DMS114 treated with DMSO at 0.1 percent for 48 hours (cell line): ENCODE results near the gene COL28A1.
"Not testable (repeated sequence)": the region's sequence is repeated elsewhere in the genome, so short reads cannot be mapped to it uniquely, and the experiment has no call there.

ENCODE experiments used
- DNase-seq: peaks from one replicate; lab custom pipeline; 2025; ENCODE audit not compliant: unreplicated experiment; lab: John Stamatoyannopoulos, UW

The COL28A1 gene

DNA sequence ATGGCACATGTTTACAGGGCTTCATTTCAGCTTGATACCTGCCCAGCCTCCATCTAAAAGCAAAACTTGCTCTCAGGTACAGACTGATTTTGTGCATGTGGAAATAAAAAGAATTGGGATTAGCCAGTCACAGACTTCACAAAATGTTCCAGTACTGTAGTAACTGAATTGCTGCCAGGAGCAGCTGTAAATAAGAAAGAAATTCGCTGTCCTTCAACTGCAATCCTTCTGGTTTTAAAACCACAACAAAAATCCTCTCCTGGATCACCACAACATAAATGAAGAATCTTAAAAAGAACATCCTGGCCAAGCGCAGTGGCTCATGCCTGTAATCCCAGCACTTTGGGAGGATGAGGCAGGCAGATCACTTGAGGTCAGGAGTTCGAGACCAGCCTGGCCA is 27.1 kb upstream of the COL28A1 start:
- no peak for DNase-seq

GRCh38 chr7:7561591-7561990 is 25.9 kb upstream of the COL28A1 start:
- not testable (repeated sequence) for DNase-seq

- no peak for DNase-seq
Measured at GRCh38 chr7:7557252-7557651, 21.6 kb upstream of the COL28A1 start.

DNA sequence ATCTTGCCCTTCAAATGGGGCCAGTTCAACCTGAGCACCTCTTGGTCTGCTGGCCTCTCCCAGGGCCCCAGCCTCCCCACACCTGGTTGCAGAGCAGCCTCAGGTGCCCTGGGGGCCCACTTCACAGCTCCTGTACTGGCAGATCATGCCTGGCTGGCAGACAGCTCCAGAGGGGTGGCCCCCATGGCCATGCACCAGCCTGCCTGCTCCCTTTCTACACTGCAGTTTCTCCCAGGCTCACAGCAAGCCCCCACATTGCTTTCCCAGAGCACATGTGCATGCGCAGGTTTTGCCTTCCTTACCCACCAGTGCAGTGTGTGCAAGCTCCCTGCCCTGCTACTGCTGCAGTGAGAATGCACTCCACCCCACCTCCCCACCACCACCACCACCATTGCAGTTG is 21.2 kb upstream of the COL28A1 start:
- DNase-seq: no peak

DNA sequence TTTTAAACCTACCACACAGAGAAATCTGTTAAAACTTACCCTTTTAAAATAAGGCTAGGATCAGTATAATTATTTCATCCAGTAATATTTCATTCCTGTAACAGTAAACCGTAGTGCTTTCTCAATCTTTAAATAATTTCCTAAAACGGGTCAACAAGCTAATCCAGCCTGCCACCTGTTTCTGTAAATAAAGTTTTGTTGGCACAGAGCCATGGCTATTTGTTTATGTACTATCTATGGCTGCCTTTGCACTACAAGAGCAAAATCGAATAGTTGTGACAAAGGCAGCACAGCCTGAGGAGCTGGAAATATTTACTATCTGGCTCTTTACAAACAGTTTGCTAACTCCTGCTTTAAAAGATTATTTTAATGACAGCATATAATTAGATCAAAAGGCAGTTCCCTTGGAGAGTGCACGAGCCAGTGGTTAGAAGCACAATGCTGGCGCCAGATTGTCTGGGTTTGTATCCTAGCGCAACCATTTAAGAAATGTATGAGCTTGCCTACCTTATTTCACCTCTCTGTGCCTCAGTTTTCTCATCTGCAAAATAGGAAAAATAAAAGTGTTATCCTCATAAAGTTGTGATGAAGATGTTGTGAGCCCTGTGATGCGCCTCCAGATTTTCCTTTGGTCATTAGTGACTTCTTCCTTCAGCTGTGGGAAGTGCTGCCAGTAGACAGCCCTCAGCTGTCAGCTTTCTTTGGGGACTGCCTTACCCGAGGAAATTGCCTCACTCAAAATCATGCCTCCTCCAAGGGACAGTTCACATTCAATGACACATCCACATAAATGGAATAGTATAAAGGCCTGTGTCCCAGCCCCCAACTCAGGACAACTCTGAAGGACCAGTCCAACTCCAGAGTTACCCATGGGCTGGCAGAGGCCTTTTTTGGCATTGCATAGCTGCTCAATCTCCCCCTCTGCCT is 19.2 kb upstream of the COL28A1 start:
- no peak for DNase-seq

- DNase-seq: no peak
Measured at GRCh38 chr7:7554021-7554432, 18.4 kb upstream of the COL28A1 start.

GRCh38 chr7:7553386-7553785 is 17.7 kb upstream of the COL28A1 start:
- no peak for DNase-seq

- no peak for DNase-seq
Measured at GRCh38 chr7:7552199-7552598, 16.5 kb upstream of the COL28A1 start.

DNA sequence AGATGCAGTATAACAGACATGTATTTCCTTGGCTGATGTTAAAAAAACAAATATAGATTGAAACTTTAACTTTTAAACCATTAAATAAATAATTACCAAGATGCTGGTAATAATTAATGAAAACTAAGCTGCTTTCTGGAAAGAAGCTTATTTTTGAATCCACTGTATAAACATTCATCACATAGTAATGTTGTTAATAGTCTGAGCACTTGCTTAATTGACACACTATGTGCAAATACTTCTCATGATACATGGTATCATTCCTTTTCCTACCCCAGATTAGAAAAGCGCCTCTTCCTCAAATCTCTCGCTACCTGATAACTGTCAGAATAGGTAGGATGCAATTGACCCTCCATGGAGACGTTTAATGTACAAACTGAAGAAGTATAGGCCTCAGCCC is 15.0 kb upstream of the COL28A1 start:
- no peak for DNase-seq

- no peak for DNase-seq
Measured at GRCh38 chr7:7548407-7548806, 12.7 kb upstream of the COL28A1 start.

DNA sequence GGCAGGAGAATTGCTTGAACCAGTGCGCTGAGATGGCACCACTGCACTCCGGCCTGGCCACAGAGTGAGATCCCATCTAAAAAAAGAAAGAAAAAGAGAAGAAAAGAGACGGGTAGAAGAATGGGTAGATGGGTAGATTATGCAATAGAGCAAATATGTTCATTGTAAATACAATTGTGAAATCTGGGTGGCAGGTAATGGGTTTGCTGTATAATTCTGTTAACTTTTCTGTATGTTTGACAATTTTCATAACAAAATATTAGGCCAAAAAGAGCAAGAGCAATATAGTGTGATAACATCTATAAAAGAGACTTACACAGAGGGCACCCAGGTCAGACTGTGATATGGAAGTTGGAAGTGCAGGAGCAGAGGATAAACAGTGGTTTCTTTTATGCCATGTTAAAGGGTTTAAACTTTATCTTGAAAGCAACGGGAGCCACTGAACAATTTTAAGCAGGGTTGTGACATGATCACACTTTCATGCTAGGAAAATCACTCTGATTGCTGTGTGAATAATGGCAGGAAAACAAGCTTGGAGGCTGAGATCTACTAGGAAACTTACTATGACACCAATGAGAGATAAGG is 6.7 kb upstream of the COL28A1 start:
- DNase-seq: no peak

DNA sequence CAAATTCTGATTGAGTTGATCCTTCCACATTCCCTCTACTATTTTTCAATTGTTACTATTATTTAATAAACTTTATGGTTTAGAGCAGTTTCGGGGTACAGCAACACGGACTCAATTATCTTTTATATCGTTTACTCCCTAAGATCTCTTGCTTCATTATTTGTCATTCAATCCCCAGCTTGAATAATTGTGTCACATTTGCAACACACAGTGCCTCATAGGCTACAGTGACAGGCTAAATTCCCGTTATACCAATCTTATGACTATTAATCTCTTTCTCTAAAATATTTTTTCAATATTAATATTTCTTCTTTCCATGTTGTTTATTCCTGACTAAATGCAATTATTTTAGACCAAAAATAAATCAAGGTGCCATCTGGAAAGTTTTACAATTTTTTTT is 4.0 kb upstream of the COL28A1 start:
- no peak for DNase-seq

- no peak for DNase-seq
Measured at GRCh38 chr7:7539152-7539551, 3.5 kb upstream of the COL28A1 start.

DNA sequence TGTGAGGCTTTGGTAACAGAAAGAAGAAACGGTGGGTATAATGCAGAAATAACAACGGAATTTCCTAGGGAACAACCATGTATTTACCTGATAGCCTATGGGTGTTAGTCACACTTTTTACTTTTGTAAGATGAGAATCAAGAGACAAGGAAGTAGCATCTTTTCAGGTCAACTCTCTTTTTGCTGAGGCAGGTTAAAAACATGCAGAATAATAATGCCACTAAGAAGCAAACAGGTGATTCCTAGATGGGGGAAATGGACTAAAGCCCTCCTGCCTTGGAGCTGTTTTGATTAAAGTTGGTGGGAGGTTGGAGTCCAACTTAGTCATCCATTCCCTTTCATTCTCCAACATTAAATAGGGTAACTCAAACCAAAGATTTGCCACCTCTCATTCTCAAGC is 2.0 kb upstream of the COL28A1 start:
- no peak for DNase-seq

GRCh38 chr7:7536396-7537019 is 835 bp upstream of the COL28A1 start:
- DNase-seq: no peak

GRCh38 chr7:7533831-7534430 is 1.7 kb downstream of the COL28A1 start:
- DNase-seq: no peak

- DNase-seq: no peak
Measured at GRCh38 chr7:7529328-7529727, 6.3 kb downstream of the COL28A1 start.

- no peak for DNase-seq
Measured at GRCh38 chr7:7527047-7527446, 8.6 kb downstream of the COL28A1 start.

- no peak for DNase-seq
Measured at GRCh38 chr7:7526006-7526405, 9.7 kb downstream of the COL28A1 start.

GRCh38 chr7:7524121-7524520 is 11.6 kb downstream of the COL28A1 start:
- no peak for DNase-seq

DNA sequence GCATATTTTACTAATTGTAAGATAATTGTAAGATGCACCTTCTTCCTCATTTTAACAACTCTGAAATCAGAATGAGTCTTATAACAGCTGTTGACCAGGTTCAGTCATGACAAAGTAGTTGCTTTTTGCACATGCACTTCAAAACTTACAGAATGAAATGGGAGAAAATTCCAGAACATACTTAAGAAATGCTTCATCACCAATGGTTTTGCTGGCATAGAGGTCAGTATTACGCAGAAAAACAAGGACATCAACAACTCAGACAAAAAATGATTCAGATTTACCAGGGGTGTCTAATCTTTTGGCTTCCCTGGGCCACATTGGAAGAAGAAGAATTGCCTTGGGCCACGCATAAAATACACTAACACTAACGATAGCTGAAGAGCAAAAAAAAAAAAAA is 13.3 kb downstream of the COL28A1 start:
- no peak for DNase-seq

DNA sequence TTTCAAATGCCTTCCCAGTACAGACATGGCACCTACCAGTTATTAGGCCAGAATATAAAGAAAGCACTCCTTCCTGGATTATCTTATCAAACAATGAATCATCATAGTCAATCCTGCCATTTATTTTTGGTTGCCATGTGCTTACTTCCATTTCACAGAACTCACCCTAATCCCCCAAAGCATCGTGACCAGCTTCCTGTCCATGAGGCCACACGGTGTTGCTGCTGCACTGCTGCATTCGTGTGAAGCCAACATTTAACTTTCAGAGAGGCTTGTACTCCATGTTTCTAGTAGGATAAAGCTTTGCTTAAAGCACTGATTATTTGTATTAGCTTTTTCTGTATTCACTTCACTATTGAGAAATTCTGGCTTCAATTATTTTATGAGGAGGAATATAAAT is 14.4 kb downstream of the COL28A1 start:
- no peak for DNase-seq
